Measurements from ENCODE around the gene GPHN.
A peak's percentile ranks its signal among the peaks of the same experiment; 100 is the strongest.

GRCh38 chr14:66495218-66496098 lies 12.5 kb upstream of the GPHN start:
- TF ChIP-seq PBX3 (IDR thresholded peaks at IDR 0.05) (no peak), CTCF (IDR thresholded peaks at IDR 0.05) (peak; percentile 88)

All from SK-N-SH (cell line).